ENCODE measurements around the gene PSTPIP2. TPM values are rescaled to one million over a fixed set of nuclear protein-coding genes. Genes with fewer than 3 reads are reported as not detected.

The PSTPIP2 gene
- total and polyA plus RNA-seq, 2 of the 8 experiments (the other 6 are each of a cell fraction or from before 2014, with no cell fraction given): 1.8 to 2.4 TPM

DNA sequence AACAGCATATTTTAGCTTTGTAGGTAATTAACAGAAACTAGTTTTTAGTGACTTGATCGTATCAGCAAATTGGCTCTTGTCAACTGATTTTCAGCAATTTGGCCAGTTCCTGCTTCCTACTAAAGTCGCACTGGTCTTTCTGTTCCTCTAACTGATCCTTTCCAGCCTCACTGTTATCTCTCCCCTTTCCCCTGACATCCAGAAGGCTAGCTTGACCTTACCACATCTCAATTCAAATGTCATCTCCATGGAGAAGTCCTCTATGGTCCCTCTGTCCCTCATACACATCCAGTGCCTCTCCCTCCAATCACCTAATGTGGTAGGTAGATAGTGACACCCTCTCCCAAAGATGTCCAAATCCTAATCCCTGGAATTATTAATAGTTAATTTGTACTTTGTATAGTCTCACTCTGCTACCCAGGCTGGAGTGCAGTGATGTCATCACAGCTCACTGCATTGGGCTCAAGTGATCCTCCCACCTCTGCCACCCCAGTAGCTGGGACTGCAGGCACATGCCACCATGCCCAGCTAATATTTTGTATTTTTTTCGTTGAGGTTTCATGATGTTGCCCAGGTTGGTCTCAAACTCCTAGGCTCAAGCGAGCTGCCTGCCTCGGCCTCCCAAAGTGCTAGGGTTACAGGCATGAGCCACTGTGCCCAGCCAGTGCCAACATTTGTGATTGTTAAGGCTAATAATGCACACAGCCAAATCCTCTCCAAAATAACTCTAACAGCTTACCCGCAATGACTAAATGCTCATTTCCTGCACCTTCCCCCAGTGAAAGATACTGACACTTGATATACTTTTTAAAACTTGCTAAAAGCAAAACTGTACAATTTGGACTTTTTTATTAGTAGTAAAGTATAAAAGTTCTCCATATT is 16.9 kb downstream of the PSTPIP2 start (continued):
- TF ChIP-seq, protein P1, sequence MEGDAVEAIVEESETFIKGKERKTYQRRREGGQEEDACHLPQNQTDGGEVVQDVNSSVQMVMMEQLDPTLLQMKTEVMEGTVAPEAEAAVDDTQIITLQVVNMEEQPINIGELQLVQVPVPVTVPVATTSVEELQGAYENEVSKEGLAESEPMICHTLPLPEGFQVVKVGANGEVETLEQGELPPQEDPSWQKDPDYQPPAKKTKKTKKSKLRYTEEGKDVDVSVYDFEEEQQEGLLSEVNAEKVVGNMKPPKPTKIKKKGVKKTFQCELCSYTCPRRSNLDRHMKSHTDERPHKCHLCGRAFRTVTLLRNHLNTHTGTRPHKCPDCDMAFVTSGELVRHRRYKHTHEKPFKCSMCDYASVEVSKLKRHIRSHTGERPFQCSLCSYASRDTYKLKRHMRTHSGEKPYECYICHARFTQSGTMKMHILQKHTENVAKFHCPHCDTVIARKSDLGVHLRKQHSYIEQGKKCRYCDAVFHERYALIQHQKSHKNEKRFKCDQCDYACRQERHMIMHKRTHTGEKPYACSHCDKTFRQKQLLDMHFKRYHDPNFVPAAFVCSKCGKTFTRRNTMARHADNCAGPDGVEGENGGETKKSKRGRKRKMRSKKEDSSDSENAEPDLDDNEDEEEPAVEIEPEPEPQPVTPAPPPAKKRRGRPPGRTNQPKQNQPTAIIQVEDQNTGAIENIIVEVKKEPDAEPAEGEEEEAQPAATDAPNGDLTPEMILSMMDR (IDR thresholded peaks at IDR 0.05; ENCODE audit: control extremely low read depth in 1 of 3, insufficient read depth in 1 of 3, low read depth in 1 of 3, low read length in 3 of 3): no peak
- TF ChIP-seq, protein P2, sequence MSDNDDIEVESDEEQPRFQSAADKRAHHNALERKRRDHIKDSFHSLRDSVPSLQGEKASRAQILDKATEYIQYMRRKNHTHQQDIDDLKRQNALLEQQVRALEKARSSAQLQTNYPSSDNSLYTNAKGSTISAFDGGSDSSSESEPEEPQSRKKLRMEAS (IDR thresholded peaks at IDR 0.05): no peak
- TF ChIP-seq CEBPB (IDR thresholded peaks at IDR 0.05; ENCODE audit: low read depth, low read length): no peak
- no peak for TF ChIP-seq RBBP5 (IDR thresholded peaks at IDR 0.05; ENCODE audit: borderline replicate concordance, low read depth, low read length)
- TF ChIP-seq RNF2 (IDR thresholded peaks at IDR 0.05; ENCODE audit: borderline replicate concordance, low read depth, low read length, missing control alignments, poor library complexity, severe bottlenecking): no peak
- TF ChIP-seq SAP30 (IDR thresholded peaks at IDR 0.05; ENCODE audit: insufficient read depth, insufficient replicate concordance, low read length): no peak
